ENCODE data around the gene METTL21A.
"Not testable (repeated sequence)": the region's sequence is repeated elsewhere in the genome, so short reads cannot be mapped to it uniquely, and the experiment has no call there.

The METTL21A gene

DNA sequence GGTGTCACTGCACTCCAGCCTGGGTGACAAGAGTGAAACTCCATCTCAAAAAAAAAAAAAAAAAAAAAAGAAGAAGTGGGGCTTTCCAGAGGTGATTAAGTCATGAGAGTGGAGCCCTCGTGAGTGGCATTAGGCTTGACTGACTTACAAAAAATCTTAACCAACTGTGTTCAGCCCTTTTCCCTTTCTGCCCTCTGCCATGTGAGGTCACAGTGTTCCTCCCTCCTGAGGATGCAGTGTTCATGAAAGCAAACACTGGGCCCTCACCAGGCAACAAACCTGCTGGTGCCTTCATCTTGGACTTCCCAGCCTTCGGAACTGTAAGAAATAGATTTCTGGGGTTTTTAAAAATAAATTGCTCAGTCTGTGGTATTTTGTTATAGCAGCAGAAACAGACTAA, 37.0 kb upstream of the METTL21A start:
- TF ChIP-seq, protein P1, sequence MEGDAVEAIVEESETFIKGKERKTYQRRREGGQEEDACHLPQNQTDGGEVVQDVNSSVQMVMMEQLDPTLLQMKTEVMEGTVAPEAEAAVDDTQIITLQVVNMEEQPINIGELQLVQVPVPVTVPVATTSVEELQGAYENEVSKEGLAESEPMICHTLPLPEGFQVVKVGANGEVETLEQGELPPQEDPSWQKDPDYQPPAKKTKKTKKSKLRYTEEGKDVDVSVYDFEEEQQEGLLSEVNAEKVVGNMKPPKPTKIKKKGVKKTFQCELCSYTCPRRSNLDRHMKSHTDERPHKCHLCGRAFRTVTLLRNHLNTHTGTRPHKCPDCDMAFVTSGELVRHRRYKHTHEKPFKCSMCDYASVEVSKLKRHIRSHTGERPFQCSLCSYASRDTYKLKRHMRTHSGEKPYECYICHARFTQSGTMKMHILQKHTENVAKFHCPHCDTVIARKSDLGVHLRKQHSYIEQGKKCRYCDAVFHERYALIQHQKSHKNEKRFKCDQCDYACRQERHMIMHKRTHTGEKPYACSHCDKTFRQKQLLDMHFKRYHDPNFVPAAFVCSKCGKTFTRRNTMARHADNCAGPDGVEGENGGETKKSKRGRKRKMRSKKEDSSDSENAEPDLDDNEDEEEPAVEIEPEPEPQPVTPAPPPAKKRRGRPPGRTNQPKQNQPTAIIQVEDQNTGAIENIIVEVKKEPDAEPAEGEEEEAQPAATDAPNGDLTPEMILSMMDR (IDR thresholded peaks at IDR 0.05; ENCODE audit: low read depth, low read length) = no peak
- in situ Hi-C loops (cut with HindIII; ENCODE audit: low sequenced_read_pairs) = no loop called here
- DNase-seq (ENCODE audit: low read depth, low spot score) = no peak
- no peak overlapping the region for H3K4me3 ChIP-seq (ENCODE audit: low read depth, low read length)

DNA sequence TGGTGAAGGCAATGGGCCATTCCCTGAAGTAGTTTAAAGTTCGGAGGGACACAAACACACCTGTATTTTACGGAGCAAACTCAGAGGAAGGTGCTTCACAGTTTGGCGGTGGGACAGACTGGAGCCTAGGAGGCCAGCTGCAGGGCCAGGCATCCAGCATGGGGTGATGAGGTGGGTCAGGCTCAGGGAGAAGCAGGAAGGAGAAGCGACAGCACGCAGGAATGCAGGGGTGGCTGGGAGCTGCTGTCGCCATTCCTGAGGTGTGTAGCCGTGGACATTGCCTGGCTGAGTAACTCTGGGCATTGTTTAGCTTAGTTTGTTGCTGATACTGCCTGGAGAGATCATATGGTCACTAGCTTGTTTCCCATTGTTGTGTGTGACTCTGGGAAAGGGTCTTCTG, 35.8 kb upstream of the METTL21A start:
- DNase-seq (ENCODE audit: low read depth, low spot score) = no peak
- no peak overlapping the region for H3K4me3 ChIP-seq (ENCODE audit: low read depth, low read length)
- in situ Hi-C loops (cut with HindIII; ENCODE audit: low sequenced_read_pairs) = no loop called here
- TF ChIP-seq, protein P1 (IDR thresholded peaks at IDR 0.05; ENCODE audit: low read depth, low read length) = no peak

DNA sequence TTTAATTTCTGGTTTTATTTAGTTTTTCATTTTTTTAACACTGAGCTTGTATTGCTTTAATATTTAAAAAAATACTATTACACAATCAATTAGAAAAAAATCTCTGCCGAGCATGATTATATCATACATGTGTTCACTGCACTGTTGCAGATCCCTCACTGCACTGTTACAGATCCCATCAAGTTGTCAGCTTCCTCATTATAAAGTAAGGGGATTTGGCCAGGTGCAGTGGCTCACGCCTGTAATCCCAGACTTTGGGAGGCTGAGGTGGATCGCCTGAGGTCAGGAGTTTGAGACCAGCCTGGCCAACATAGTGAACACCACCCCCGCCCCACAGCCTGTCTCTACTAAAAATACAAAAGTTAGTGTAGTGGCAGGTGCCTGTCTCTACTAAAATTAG, 33.0 kb upstream of the METTL21A start:
- in situ Hi-C loops (cut with HindIII; ENCODE audit: low sequenced_read_pairs) = no loop called here
- TF ChIP-seq, protein P1 (IDR thresholded peaks at IDR 0.05; ENCODE audit: low read depth, low read length) = no peak
- no peak for DNase-seq (ENCODE audit: low read depth, low spot score)
- H3K4me3 ChIP-seq (ENCODE audit: low read depth, low read length) = no peak overlapping the region

DNA sequence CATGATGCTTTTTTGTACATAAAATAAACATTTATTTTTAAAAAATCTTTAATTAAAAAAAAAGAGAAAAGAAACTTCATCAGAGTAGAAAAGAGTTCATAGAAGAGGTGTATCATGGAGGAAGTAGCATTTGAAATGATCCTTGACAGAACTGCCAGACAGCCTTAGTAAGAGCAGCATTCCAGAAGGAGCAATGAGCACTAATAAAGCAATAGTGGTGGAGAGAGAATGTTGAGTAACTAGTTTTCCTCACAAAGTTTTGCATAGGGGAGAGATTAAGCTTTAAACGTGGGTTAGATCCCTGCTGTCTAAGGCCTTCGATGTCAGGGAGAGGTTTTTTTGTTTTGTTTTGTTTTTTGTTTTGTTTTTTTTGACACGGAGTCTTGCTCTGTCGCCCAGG, 29.8 kb upstream of the METTL21A start:
- no peak overlapping the region for H3K4me3 ChIP-seq (ENCODE audit: low read depth, low read length)
- TF ChIP-seq, protein P1 (IDR thresholded peaks at IDR 0.05; ENCODE audit: low read depth, low read length) = no peak
- DNase-seq (ENCODE audit: low read depth, low spot score) = no peak
- in situ Hi-C loops (cut with HindIII; ENCODE audit: low sequenced_read_pairs) = no loop called here

DNA sequence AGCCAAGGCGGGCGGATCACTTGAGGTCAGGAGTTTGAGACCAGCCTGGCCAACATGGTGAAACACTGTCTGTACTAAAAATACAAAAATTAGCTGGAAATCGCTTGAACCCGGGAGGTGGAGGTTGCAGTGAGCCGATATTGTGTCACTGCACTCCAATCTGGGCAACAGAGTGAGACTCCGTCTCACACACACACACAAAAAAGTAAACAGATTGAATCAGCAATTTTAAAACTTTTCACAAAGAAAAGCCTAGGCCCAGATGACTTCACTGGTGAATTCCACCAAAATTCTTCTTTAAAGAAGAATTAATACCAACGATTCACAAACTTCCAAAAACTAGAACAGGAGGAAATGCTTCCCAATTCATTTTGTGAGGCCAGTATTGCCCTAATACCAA, 21.4 kb upstream of the METTL21A start:
- H3K4me3 ChIP-seq (ENCODE audit: low read depth, low read length); DNase-seq (ENCODE audit: low read depth, low spot score); in situ Hi-C loops (cut with HindIII; ENCODE audit: low sequenced_read_pairs): not testable (repeated sequence)

DNA sequence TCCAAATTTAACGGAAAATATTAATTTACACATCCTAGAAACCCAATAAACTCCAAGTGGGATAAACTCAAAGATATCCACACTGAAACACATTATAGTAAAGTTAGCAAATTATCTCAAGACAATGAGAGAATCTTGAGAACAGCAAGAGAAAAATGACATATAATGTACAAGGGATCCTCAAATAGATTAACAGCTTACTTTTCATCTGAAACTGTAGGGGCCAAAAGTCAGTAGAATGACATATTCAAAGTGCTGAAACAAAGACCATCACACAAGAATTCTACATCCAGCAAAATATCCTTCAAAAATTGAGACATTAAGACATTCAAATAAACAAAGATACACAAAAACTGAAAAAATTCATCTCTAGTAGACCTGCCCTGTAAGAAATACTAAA, 18.7 kb upstream of the METTL21A start:
- no peak overlapping the region for H3K4me3 ChIP-seq (ENCODE audit: low read depth, low read length)
- in situ Hi-C loops (cut with HindIII; ENCODE audit: low sequenced_read_pairs) = no loop called here
- TF ChIP-seq, protein P1 (IDR thresholded peaks at IDR 0.05; ENCODE audit: low read depth, low read length) = no peak
- no peak for DNase-seq (ENCODE audit: low read depth, low spot score)

DNA sequence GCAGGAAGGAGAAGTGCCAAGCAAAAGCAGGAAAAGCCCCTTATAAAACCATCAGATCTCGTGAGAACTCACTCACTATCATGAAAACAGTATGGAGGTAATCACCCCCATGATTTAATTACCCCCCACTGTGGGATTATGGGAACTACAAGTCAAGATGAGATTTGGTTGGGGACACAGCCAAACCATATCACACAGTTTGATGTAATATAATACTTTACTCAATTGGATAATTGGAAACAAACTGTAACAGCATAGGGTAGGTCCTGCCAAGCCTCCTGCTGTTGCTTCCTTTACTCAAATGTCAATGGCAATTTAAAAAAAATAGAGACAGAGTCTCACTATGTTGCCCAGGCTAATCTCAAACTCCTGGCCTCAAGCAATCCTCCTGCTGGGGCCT, 15.5 kb upstream of the METTL21A start:
- in situ Hi-C loops (cut with HindIII; ENCODE audit: low sequenced_read_pairs) = no loop called here
- DNase-seq (ENCODE audit: low read depth, low spot score) = no peak
- no peak overlapping the region for H3K4me3 ChIP-seq (ENCODE audit: low read depth, low read length)
- TF ChIP-seq, protein P1 (IDR thresholded peaks at IDR 0.05; ENCODE audit: low read depth, low read length) = no peak
